Epithelial cell of proximal tubule (primary cell): ENCODE results near the gene GLP2R. TPM values are rescaled to one million over a fixed set of nuclear protein-coding genes. Genes with fewer than 3 reads are reported as not detected.

Source experiments
- DNase-seq: peaks from one replicate; pipeline ENCODE4 v3.0.0-alpha.2; 2011; ENCODE audit warnings: low read depth
- H3K4me3 ChIP-seq: 2 replicates; pipeline ENCODE4 v1.5.1; 2011; ENCODE audit warnings: low read depth, mild to moderate bottlenecking, low read length
- total RNA-seq: library from RNA; depleted of rRNA; stranded (reverse); fragments of >200 nt; gene quantifications from 2 replicates; pipeline ENCODE4 v1.2.3, GENCODE V29; 2015
- TF ChIP-seq, protein P1 (sequence below): conservative IDR thresholded peaks from 2 replicates; pipeline ENCODE4 v1.5.1; 2012; ENCODE audit warnings: low read depth, mild to moderate bottlenecking, low read length

The GLP2R gene
- total RNA-seq, 1 donor from 2014 or later = 0.23 TPM

DNA sequence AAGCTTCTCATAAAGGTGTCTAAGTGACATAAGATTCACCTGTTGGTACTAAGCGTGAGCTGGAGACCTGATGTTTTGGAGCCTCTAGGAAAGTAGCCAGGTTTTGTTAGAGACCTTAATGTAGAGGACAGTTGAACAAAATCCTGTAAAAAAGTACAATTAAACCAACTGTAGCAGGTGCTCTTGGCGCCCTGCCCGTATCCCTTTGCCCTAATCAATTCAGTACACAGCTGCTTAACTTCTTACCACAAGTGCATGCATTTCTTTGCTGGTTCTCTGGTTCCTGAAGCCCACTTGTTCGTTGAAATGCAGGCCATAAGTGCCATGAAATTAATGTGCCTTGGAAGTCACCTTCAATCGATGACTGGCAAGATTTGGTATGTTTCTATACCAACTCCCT, 24.4 kb downstream of the GLP2R start:
- DNase-seq = no peak
- H3K4me3 ChIP-seq = no peak overlapping the region
- TF ChIP-seq, protein P1, sequence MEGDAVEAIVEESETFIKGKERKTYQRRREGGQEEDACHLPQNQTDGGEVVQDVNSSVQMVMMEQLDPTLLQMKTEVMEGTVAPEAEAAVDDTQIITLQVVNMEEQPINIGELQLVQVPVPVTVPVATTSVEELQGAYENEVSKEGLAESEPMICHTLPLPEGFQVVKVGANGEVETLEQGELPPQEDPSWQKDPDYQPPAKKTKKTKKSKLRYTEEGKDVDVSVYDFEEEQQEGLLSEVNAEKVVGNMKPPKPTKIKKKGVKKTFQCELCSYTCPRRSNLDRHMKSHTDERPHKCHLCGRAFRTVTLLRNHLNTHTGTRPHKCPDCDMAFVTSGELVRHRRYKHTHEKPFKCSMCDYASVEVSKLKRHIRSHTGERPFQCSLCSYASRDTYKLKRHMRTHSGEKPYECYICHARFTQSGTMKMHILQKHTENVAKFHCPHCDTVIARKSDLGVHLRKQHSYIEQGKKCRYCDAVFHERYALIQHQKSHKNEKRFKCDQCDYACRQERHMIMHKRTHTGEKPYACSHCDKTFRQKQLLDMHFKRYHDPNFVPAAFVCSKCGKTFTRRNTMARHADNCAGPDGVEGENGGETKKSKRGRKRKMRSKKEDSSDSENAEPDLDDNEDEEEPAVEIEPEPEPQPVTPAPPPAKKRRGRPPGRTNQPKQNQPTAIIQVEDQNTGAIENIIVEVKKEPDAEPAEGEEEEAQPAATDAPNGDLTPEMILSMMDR = no peak

DNA sequence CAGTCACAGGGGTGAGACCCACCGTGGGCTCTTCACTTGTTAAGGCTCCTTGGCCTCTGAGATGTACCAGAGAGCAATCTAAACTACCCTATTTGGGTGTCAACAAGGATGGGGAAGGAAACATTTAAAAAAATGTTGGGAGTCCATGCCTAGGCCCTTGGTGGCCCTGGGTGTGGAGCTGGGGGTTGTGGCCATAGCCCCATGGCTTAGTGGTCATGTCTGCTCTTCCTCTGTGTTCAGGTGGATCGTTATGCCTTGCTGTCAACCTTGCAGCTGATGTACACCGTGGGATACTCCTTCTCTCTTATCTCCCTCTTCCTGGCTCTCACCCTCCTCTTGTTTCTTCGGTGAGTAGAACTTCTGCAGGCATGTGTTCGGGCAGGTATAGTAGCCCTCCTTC, 28.5 kb downstream of the GLP2R start:
- TF ChIP-seq, protein P1 = no peak
- no peak for DNase-seq
- H3K4me3 ChIP-seq = no peak overlapping the region

DNA sequence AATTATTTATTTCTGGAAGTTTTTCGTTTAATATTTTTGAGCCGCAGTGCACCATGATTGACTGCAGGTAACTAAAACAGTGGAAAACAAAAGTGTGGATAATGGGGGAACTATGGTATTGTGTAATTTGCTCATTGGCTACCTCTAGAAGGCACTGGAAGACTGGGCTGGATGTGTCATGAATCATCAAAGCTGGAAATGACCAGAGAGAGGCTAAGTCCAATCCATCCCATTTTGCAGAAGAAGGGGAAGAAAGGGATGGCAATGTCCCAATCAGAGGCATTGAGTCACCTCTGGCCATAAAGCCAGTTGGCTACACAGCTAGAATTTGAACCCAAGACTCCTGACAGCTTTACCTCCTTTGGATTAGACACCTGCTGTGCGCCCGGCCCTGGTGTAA, 29.3 kb downstream of the GLP2R start:
- no peak overlapping the region for H3K4me3 ChIP-seq
- TF ChIP-seq, protein P1 = no peak
- no peak for DNase-seq

DNA sequence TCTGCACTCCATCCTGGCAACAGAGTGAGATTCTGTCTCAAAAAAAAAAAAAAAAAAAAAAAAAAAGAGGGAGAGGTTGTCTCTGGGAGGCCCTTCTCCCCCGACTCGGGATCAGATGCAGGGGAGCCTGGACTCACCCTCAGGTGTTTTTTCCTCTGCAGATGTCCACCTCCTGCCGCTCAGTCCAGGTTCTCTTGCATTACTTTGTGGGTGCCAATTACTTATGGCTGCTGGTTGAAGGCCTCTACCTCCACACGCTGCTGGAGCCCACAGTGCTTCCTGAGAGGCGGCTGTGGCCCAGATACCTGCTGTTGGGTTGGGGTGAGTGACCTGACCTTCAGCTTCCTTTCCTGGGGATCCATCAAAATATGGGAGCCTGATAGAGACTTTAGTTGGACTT, 34.1 kb downstream of the GLP2R start:
- TF ChIP-seq, protein P1 = no peak
- no peak overlapping the region for H3K4me3 ChIP-seq
- DNase-seq = no peak

DNA sequence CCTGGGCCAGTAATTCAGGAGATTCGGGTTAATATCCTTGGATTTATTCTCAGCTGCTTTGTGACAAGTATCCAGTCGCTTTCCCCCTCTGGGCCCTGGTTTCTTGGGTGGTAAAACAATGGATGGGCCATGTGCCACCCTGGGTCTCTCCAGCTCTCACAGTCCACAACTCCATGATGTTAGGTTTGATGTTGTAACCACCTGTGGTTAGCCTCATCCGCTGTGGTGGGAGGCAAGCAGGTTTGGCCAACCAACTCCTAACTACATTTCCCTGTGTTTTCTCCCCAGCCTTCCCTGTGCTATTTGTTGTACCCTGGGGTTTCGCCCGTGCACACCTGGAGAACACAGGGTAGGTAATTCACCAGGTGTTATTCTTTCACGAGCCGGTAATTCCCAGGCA, 35.1 kb downstream of the GLP2R start:
- no peak for DNase-seq
- no peak overlapping the region for H3K4me3 ChIP-seq
- TF ChIP-seq, protein P1 = no peak

DNA sequence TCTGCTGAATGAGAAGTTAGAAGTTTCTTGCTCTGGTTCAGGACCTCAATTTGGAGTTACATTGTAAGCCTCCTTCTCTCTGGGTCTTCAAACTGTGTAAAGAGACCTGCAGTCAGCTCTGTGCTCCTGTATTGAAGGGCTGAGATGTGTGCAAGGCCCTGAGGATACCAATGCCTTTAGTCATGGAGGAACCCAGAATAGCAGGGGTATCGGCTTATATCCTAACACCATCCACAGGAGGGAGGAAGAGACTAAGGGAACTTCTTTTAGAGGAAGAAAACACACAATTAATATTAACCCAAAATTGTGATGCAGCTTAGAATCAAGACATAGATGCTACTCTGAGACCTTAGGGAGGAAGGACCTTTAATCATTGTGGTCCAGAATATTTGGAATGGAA, 36.5 kb downstream of the GLP2R start:
- TF ChIP-seq, protein P1 = no peak
- no peak overlapping the region for H3K4me3 ChIP-seq
- no peak for DNase-seq

DNA sequence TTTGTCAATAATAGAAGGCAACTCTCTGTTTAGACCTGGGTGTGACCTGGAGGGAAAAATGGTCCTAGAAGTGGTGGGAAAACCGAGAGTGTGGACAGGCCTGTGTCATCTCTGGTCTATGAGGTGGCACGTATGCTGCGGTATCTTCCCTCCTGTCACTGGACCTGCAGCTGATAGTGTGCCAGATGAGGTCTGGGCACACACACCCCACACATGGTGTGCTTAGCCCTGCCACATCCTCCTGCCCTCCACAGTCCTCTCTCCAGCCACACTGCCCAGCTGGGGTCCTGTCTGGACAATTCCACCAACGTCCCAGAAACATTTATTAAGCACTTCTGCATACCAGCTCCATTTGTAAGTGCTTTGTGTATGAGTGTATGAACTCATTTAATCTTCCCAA, 37.2 kb downstream of the GLP2R start:
- no peak overlapping the region for H3K4me3 ChIP-seq
- TF ChIP-seq, protein P1 = no peak
- DNase-seq = no peak
